Femur (tissue), 1 donor: Measurements from ENCODE around the gene RYR2.
A peak's percentile ranks its signal among the peaks of the same experiment; 100 is the strongest.
"Not testable (repeated sequence)": the region's sequence is repeated elsewhere in the genome, so short reads cannot be mapped to it uniquely, and the experiment has no call there.

Experiments used
- DNase-seq: peaks from one replicate; pipeline ENCODE4 v3.0.0-alpha.2; 2017

Gene RYR2

GRCh38 chr1:237151979-237152378, 110.0 kb downstream of the RYR2 start:
- DNase-seq: not testable (repeated sequence)

GRCh38 chr1:237152506-237153335, 110.7 kb downstream of the RYR2 start:
- DNase-seq: no peak

- DNase-seq: no peak
These were observed 112.2 kb downstream of the RYR2 start for GRCh38 chr1:237154157-237154556.

GRCh38 chr1:237164406-237165352, 122.7 kb downstream of the RYR2 start:
- no peak for DNase-seq

- no peak for DNase-seq
These were observed 124.1 kb downstream of the RYR2 start for GRCh38 chr1:237166086-237166485.

- no peak for DNase-seq
These were observed 124.7 kb downstream of the RYR2 start for GRCh38 chr1:237166593-237167101.

GRCh38 chr1:237170149-237170548, 128.2 kb downstream of the RYR2 start:
- no peak for DNase-seq

- DNase-seq: no peak
These were observed 129.6 kb downstream of the RYR2 start for GRCh38 chr1:237171454-237172117.

GRCh38 chr1:237172118-237172485, 130.1 kb downstream of the RYR2 start:
- no peak for DNase-seq

- DNase-seq: peak; percentile 20
These were observed 137.5 kb downstream of the RYR2 start for GRCh38 chr1:237179503-237179902.

GRCh38 chr1:237180256-237180655, 138.3 kb downstream of the RYR2 start:
- no peak for DNase-seq

GRCh38 chr1:237181743-237182317, 139.8 kb downstream of the RYR2 start:
- peak; percentile 66 for DNase-seq

GRCh38 chr1:237183963-237184540, 142.1 kb downstream of the RYR2 start:
- no peak for DNase-seq

GRCh38 chr1:237186675-237187074, 144.7 kb downstream of the RYR2 start:
- no peak for DNase-seq

GRCh38 chr1:237187842-237188241, 145.9 kb downstream of the RYR2 start:
- no peak for DNase-seq

GRCh38 chr1:237191403-237191802, 149.4 kb downstream of the RYR2 start:
- DNase-seq: no peak

GRCh38 chr1:237197470-237198425, 155.8 kb downstream of the RYR2 start:
- DNase-seq: no peak

- DNase-seq: no peak
These were observed 157.0 kb downstream of the RYR2 start for GRCh38 chr1:237199026-237199425.

- no peak for DNase-seq
These were observed 159.2 kb downstream of the RYR2 start for GRCh38 chr1:237201155-237201554.

- DNase-seq: no peak
These were observed 162.9 kb downstream of the RYR2 start for GRCh38 chr1:237204841-237205240.
